HepG2 (cell line): ENCODE results near the gene PNLDC1. TPM values are rescaled to one million over a fixed set of nuclear protein-coding genes. Genes with fewer than 3 reads are reported as not detected.
A peak's percentile ranks its signal among the peaks of the same experiment; 100 is the strongest.

Source experiments
- ATAC-seq: fragments of 200-7000 bp; cut with Tn5 transposase; 3 replicates; pipeline ENCODE4 v1.9.1; 2020; ENCODE audit warnings: mild to moderate bottlenecking, moderate library complexity
- BruUV-seq: library from RNA; stranded (reverse); fragments of 400-500 nt; replicated peaks from 2 replicates; lab custom pipeline; 2021; lab: Mats Ljungman, UMichigan
- CTCF ChIA-PET: fragments of 300-600 bp; formaldehyde crosslinking; extraction: SDS; loops from one replicate; lab custom pipeline; 2021; ENCODE audit warnings: low total read pairs, inconsistent platforms, low intra/inter-chr PET ratio; lab: Yijun Ruan, JAX
- POLR2A ChIA-PET: fragments of 350-600 bp; sonication (Branson Sonifier 250); formaldehyde crosslinking; loops from one replicate; lab custom pipeline; 2020; ENCODE audit warnings: antibody characterized with exemption, inconsistent platforms; lab: Yijun Ruan, JAX
- DNase-seq: peaks from one replicate; pipeline ENCODE4 v3.0.0-alpha.2; 2015; ENCODE audit warnings: low spot score
- FAIRE-seq: peaks from 3 replicates; lab custom pipeline; 2011; peaks lifted over from hg19 to GRCh38; lab: Jason Lieb, UNC
- H2AFZ ChIP-seq: one replicate; pipeline ENCODE4 v1.6.1; 2011; ENCODE audit warnings: low read length, inconsistent platforms
- H3K27ac ChIP-seq: fragments of 300-600 bp; 3 replicates; pipeline ENCODE4 v1.8.0; 2011; ENCODE audit warnings: mixed run types, mild to moderate bottlenecking, mixed read lengths, low read length, inconsistent platforms; ENCODE audit not compliant: insufficient read depth; ENCODE audit errors: extremely low read length
- H3K27me3 ChIP-seq, 2 experiments: fragments of 200-600 bp in 1 of 2; 2 replicates in 1 of 2; 3 replicates in 1 of 2; pipeline versions ENCODE4 v1.6.0 to v1.8.0; 2011; ENCODE audit warnings: low read length in 2 of 2, mild to moderate bottlenecking in 2 of 2, moderate library complexity in 2 of 2, inconsistent platforms in 1 of 2; ENCODE audit not compliant: insufficient read depth in 2 of 2, control insufficient read depth in 1 of 2
- H3K36me3 ChIP-seq, 2 experiments: fragments of 200-600 bp in 1 of 2; replicated peaks in 1 of 2; 2 replicates in 1 of 2; 3 replicates in 1 of 2; pipeline versions ENCODE4 v1.5.1 to v1.8.0; 2011; ENCODE audit warnings: low read length in 2 of 2, inconsistent platforms in 1 of 2; ENCODE audit not compliant: insufficient read depth in 2 of 2, control insufficient read depth in 1 of 2
- H3K4me1 ChIP-seq: 2 replicates; pipeline ENCODE4 v1.5.1; 2012; ENCODE audit warnings: low read length, inconsistent platforms; ENCODE audit not compliant: insufficient read depth
- H3K4me2 ChIP-seq: 2 replicates; pipeline ENCODE4 v1.6.0; 2011; ENCODE audit warnings: low read depth, low read length, inconsistent platforms
- H3K4me3 ChIP-seq, 3 experiments: fragments of 200-600 bp in 1 of 3; sonication (generic), shearing (Covaris generic) in 1 of 3; replicated peaks in 1 of 3; 2 replicates each; pipeline ENCODE4 v1.5.1; 2011 to 2016; ENCODE audit warnings: low read length in 3 of 3, inconsistent platforms in 2 of 3, low read depth in 2 of 3, mild to moderate bottlenecking in 2 of 3, control low read depth in 1 of 3, mixed read lengths in 1 of 3; ENCODE audit not compliant: insufficient read depth in 1 of 3
- H3K79me2 ChIP-seq: one replicate; pipeline ENCODE4 v1.6.1; 2011; ENCODE audit warnings: low read length, inconsistent platforms; ENCODE audit not compliant: insufficient read depth
- H3K9ac ChIP-seq: 2 replicates; pipeline ENCODE4 v1.6.0; 2011; ENCODE audit warnings: mild to moderate bottlenecking, low read depth, low read length, inconsistent platforms; ENCODE audit not compliant: insufficient read depth
- H3K9me3 ChIP-seq: 2 replicates; pipeline ENCODE4 v1.5.1; 2012; ENCODE audit warnings: mild to moderate bottlenecking, low read length
- H4K20me1 ChIP-seq: 2 replicates; pipeline ENCODE4 v1.6.0; 2011; ENCODE audit warnings: inconsistent platforms, mild to moderate bottlenecking, low read length, moderate library complexity; ENCODE audit not compliant: insufficient read depth
- FOXM1 ChIP-seq: sonication (generic); formaldehyde crosslinking; IDR thresholded peaks from 2 replicates; pipeline ENCODE4 v1.5.0; 2020; ENCODE audit warnings: missing genetic modification reagents
- GPN1 ChIP-seq: sonication (generic); formaldehyde crosslinking; IDR thresholded peaks from 2 replicates; pipeline ENCODE4 v1.5.1; 2020; ENCODE audit warnings: missing genetic modification reagents, borderline replicate concordance
- HNF4G ChIP-seq, 2 experiments: sonication (generic) in 1 of 2; formaldehyde crosslinking in 1 of 2; IDR thresholded peaks; 2 replicates each; pipeline versions ENCODE4 v1.4.0 to v1.6.1; 2011 to 2020; ENCODE audit warnings: borderline replicate concordance in 2 of 2, low read depth in 2 of 2, mild to moderate bottlenecking in 2 of 2, low read length in 1 of 2, missing genetic modification reagents in 1 of 2, moderate library complexity in 1 of 2
- KDM4B ChIP-seq: sonication (generic); formaldehyde crosslinking; IDR thresholded peaks from 2 replicates; pipeline ENCODE4 v1.4.0; 2020; ENCODE audit warnings: missing genetic modification reagents
- LCORL ChIP-seq, 2 experiments: fragments of 450-650 bp in 1 of 2; sonication (generic) in 1 of 2; formaldehyde crosslinking in 1 of 2; IDR thresholded peaks; 2 replicates each; pipeline versions ENCODE4 v1.5.0 to v1.6.1; 2017 to 2020; ENCODE audit warnings: antibody characterized with exemption in 1 of 2, missing genetic modification reagents in 1 of 2
- MAFG ChIP-seq: sonication (generic); formaldehyde crosslinking; IDR thresholded peaks from 2 replicates; pipeline ENCODE4 v1.5.1; 2020; ENCODE audit warnings: mild to moderate bottlenecking, missing genetic modification reagents
- ZFP1 ChIP-seq: IDR thresholded peaks from 2 replicates; pipeline ENCODE4 v1.6.1; 2016
- ZNF282 ChIP-seq: fragments of 450-650 bp; IDR thresholded peaks from 2 replicates; pipeline ENCODE4 v1.6.1; 2018; ENCODE audit not compliant: partially characterized antibody
- WGBS: methylation state at CpG from one replicate; pipeline ENCODE4 v1.1.6; 2017; ENCODE audit warnings: low lambda C conversion rate; 5-methylcytosine and 5-hydroxymethylcytosine counted together
- in situ Hi-C: cut with HindIII; loops from 2 replicates; pipeline ENCODE4 v1.10.0; 2017; ENCODE audit warnings: low pct_unique_long_range_greater_than_20kb; ENCODE audit not compliant: extremely low pct_ligation_motif_present
- intact Hi-C: fragments of 100-400 bp; cut with micrococcal nuclease; formaldehyde crosslinking; loops from one replicate; pipeline ENCODE4 v1.10.0; 2022; ENCODE audit not compliant: unreplicated experiment
- polyA plus RNA-seq, 8 experiments: library from polyadenylated mRNA; depleted of rRNA in 3 of 8; stranded (reverse) in 7 of 8; unstranded in 1 of 8; fragments of >200 nt; fragmentation: Illumina TruSeq in 4 of 8; extraction: Trizol in 4 of 8; gene quantifications; 2 replicates each; pipeline versions ENCODE4 v1.2.1 to v1.2.3, GENCODE V29; 2011 to 2016; ENCODE audit warnings: low read depth in 4 of 8, missing spikeins in 1 of 8, mixed read lengths in 1 of 8; ENCODE audit not compliant: insufficient read depth in 1 of 8
- total RNA-seq, 5 experiments: library from RNA; depleted of rRNA; stranded (reverse); fragments of >200 nt; fragmentation: Illumina TruSeq; extraction: Trizol; gene quantifications; 2 replicates each; pipeline ENCODE4 v1.2.3, GENCODE V29; 2016; ENCODE audit warnings: low read depth in 1 of 5
- TF ChIP-seq, protein P1 (sequence below): IDR thresholded peaks from 2 replicates; pipeline ENCODE4 v1.6.1; 2018; ENCODE audit warnings: missing genetic modification reagents
- TF ChIP-seq, protein P2 (sequence below): sonication (generic); formaldehyde crosslinking; IDR thresholded peaks from 2 replicates; pipeline ENCODE4 v1.5.0; 2020; ENCODE audit warnings: missing genetic modification reagents, mild to moderate bottlenecking, borderline replicate concordance

PNLDC1 gene
- total and polyA plus RNA-seq, 2 of the 13 experiments (the other 11 are each of a cell fraction or from before 2014, with no cell fraction given), result not detected

DNA sequence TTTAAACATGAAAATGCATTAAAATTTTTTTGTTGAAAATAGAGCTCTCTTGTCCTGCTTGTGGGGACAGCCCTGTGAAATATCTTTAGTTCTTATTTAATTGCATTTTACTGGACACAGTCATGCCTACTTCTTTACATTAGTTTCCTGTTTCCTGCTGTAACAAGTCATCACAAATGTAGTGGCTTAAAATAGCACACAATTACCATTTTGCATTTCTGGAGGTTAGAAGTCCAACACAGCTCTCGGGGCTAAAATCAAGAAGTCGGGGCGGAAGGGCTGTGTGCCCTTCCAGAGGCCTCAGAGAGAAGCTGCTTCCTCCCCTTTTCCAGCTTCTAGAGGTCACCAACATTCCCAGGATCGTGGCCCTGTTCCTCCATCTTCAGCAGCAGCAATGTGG is 29.4 kb downstream of the PNLDC1 start:
- in situ Hi-C loops, result no loop called here
- TF ChIP-seq MAFG, result no peak
- TF ChIP-seq, protein P1, sequence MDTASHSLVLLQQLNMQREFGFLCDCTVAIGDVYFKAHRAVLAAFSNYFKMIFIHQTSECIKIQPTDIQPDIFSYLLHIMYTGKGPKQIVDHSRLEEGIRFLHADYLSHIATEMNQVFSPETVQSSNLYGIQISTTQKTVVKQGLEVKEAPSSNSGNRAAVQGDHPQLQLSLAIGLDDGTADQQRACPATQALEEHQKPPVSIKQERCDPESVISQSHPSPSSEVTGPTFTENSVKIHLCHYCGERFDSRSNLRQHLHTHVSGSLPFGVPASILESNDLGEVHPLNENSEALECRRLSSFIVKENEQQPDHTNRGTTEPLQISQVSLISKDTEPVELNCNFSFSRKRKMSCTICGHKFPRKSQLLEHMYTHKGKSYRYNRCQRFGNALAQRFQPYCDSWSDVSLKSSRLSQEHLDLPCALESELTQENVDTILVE (CRISPR knock-in tag), result no peak
- no peak for TF ChIP-seq FOXM1 (CRISPR knock-in tag)
- no peak for TF ChIP-seq GPN1 (CRISPR knock-in tag)
- no peak for TF ChIP-seq HNF4G (IDR thresholded peaks at IDR 0.05; ENCODE audit: borderline replicate concordance, low read depth, low read length)
- TF ChIP-seq HNF4G (CRISPR knock-in tag; IDR thresholded peaks at IDR 0.05; ENCODE audit: borderline replicate concordance, low read depth), result no peak
- TF ChIP-seq, all 625 proteins: peak for 0
- Histone ChIP-seq H3K27me3 (peaks cover 4 to 44% of the 10 kb centered on the region in 2 experiments; a peak in 3 of 5 replicates), H3K9ac (no peak overlapping the region), H3K4me3 (no peak overlapping the region), H2AFZ (no peak overlapping the region), H3K4me2 (no peak overlapping the region), H3K36me3 (no peaks in the 10 kb centered on the region), H4K20me1 (no peaks in the 10 kb centered on the region), H3K4me1 (no peaks in the 10 kb centered on the region), H3K9me3 (no peaks in the 10 kb centered on the region), H3K79me2 (no peaks in the 10 kb centered on the region), H3K27ac (no peak overlapping the region)
- BruUV-seq, result no TSS peak
- ChIA-PET POLR2A (no interaction called here), CTCF (no interaction called here)
- ATAC-seq (no peak), FAIRE-seq (no peak), DNase-seq (no peak)
- intact Hi-C loops, result no loop called here
- WGBS, result 21% methylated on average over 4 of the region's 4 CpGs

DNA sequence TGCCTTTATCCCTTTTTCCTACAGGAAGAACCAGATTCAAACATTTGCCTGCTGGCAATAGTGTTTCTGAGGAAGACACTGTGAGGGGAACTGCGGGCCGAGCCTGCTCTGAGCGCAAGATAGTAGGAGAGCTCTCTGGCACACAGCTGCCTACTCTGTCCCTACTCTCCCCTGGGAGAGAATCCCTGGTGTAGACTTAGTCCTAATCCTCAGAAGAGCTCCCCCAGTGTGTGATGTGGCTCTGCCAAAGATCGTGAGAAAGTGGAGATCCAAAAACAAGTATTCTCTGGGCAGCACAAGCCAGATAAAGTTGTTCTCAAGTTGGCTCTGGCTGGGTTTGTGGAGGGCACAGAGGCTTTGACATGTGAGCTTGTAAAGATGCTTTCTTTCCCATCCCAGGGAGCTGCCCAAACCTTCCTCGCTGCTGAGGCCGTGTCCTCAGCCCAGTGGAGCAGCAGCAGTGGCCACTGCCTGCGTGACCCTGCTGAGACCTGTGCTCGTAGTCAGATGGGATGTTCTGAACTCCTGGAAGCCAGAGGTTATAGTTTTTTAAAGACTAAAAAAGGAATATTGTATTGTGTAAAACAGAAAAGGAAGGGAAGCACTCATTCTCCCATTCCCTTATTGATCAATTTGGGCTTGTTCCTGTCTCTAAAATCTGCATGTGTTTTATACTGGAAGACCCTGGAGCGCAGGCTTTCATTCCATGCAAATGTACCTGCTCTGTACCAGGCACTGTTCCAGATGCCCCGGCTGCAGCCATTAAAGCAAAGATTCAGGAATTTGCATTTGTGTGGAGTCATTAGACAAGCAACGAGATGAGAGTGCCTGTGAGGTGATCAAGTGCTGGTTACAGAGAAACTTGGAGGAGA is 30.7 kb downstream of the PNLDC1 start:
- H3K36me3 ChIP-seq, result no peaks in the 10 kb centered on the region
- no TSS peak for BruUV-seq
- DNase-seq (no peak), ATAC-seq (peak; percentile 34; the same call in 2 of the 3 replicates), FAIRE-seq (no peak)
- H3K4me2 ChIP-seq, result no peak overlapping the region
- CTCF ChIA-PET, result no interaction called here
- POLR2A ChIA-PET, result no interaction called here
- H3K4me3 ChIP-seq, result no peak overlapping the region
- in situ Hi-C loops (no loop called here), intact Hi-C loops (no loop called here)
- WGBS, result 43% methylated on average over 11 of the region's 11 CpGs
- H3K9me3 ChIP-seq, result no peaks in the 10 kb centered on the region
- no peak overlapping the region for H2AFZ ChIP-seq
- no peaks in the 10 kb centered on the region for H3K79me2 ChIP-seq
- H3K9ac ChIP-seq, result no peak overlapping the region
- H4K20me1 ChIP-seq, result no peaks in the 10 kb centered on the region
- no peaks in the 10 kb centered on the region for H3K4me1 ChIP-seq
- peaks cover 4 to 50% of the 10 kb centered on the region in 2 experiments; a peak in 3 of 5 replicates for H3K27me3 ChIP-seq
- H3K27ac ChIP-seq, result no peak overlapping the region
- TF ChIP-seq LCORL (IDR thresholded peaks at IDR 0.05) (no peak), LCORL (CRISPR knock-in tag; IDR thresholded peaks at IDR 0.05) (no peak), ZFP1 (no peak), KDM4B (CRISPR knock-in tag) (no peak), ZNF282 (no peak)
- TF ChIP-seq, protein P2, sequence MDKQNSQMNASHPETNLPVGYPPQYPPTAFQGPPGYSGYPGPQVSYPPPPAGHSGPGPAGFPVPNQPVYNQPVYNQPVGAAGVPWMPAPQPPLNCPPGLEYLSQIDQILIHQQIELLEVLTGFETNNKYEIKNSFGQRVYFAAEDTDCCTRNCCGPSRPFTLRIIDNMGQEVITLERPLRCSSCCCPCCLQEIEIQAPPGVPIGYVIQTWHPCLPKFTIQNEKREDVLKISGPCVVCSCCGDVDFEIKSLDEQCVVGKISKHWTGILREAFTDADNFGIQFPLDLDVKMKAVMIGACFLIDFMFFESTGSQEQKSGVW, result no peak
